Measurements from ENCODE around the gene DARS1.

- TF ChIP-seq CTCF (IDR thresholded peaks at IDR 0.05) (no peak), POLR2A (IDR thresholded peaks at IDR 0.05) (no peak), POLR2AphosphoS5 (IDR thresholded peaks at IDR 0.05) (no peak)
Observed at GRCh38 chr2:135997380-135997779, 12.0 kb upstream of the DARS1 start.

Measured in breast epithelium (tissue), 3 donors.